Activated CD8-positive, alpha-beta memory T cell treated with anti-CD3 and anti-CD28 coated beads, Interleukin-2, amount 50 U/mL, for 24 hours (primary cell): Measurements from ENCODE around the gene BRAF.
"Not testable (repeated sequence)": the region's sequence is repeated elsewhere in the genome, so short reads cannot be mapped to it uniquely, and the experiment has no call there.

Experiments used
- DNase-seq: peaks from one replicate; pipeline ENCODE4 v3.0.0-alpha.2; 2020; ENCODE audit errors: extremely low read depth

The BRAF gene

DNA sequence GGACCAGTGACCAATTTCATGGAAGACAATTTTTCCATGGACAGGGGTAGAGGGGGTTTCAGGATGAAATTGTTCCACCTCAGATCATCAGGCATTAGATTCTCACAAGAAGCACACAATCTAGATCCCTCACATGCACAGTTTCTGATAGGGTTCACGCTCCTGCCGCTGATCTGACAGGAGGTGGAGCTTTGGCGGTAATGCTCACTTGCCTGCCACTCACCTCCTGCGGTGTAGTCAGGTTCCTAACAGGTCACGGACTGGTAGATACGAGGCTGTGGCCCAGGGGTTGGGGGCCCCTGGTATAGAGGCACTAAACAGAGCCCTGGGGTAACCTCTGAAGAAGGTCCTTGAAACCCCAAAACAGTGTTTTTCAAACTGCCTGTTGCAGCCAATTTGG is 6.5 kb downstream of the BRAF start:
- no peak for DNase-seq

GRCh38 chr7:140917258-140917657 is 7.5 kb downstream of the BRAF start:
- no peak for DNase-seq

DNA sequence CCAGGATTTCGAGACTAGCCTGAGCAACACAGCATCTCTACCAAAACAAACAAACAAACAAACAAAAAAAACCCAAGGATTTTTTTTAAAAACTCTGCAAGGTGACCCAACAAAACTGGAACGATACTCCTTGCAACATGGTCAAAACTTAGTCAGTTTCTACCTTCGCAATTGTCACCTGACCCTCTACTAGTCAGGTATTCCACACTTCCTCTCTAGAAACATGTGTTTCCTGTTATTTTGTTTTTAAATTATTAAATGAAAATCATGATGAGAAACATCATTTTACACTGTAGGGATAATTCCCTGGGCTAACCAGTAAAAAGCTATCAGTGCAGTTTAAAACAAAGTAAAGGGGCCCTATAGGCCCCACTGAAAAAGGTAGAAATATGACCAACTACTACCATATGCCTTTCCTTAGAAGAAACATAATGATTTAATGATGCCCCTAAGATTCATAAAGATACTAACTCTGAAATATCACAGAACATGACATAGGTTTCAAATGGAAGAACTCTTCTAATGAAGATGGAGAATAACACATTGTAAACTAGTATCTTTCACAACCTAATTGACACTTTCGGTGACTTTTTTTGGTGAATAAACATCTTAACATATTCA is 8.7 kb downstream of the BRAF start:
- no peak for DNase-seq

DNA sequence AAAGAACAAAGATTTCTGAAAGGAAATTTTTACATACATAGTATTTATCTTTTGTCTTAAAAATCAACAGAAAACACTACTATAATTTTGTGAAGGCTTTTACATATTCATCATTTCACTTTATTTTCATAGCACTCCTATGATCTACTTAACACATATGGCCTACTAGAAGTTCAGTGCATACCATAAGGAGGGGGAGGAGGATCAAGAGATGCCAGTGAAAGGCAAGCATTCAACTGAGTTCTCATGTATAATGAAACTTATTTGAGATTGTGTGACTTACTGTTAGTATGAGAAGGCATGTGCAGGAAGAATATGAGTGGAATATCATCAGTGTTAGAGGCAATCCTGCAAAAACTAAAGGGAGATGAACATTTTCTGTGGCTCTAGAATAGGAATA is 10.6 kb downstream of the BRAF start:
- no peak for DNase-seq

DNA sequence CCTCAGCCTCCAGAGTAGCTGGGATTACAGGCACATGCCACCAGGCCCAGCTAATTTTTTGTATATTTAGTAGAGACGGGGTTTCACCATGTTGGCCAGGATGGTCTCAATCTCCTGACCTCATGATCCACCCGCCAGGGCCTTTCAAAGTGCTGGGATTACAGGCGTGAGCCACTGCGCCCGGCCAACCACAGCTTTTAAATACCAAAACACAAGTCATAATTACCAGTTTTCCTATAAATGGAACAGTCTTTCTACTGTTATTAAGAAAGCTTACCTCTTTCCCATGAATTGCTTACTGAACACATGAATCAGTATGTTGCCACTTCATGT is 11.2 kb downstream of the BRAF start:
- DNase-seq = not testable (repeated sequence)

GRCh38 chr7:140911746-140912145 is 13.0 kb downstream of the BRAF start:
- DNase-seq = no peak

DNA sequence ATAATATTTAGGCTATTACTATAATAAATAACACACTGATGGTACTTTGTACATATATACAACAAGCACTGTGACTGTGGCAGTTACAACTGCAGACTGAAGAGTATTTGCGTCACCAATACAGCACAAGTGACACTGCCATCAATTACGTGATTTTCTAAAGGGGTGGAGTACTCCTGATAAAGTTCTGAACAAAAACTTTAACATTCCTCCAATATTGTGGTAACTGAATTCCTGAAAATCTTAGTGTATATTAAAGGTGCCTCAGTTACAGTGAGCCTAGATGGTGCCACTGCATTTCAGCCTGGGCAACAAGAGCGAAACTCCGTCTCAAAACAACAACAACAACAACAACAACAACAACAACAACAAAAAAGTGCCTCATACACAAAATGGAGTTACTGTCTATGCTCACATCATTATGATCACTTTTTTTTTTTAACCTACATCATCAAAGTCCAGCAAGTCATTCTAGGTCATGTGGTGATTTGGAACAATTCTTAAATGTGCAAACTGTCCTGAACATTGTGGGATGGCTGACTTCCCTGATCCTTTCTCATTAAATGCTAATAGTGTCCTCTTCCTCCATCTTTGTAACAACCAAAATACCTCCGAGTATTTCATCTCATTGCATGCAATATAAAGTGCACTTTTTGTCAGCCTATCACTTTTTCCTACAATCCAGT is 15.1 kb downstream of the BRAF start:
- DNase-seq = no peak

GRCh38 chr7:140908361-140908760 is 16.4 kb downstream of the BRAF start:
- DNase-seq = no peak

- no peak for DNase-seq
These were observed 20.8 kb downstream of the BRAF start for GRCh38 chr7:140903741-140904480.

GRCh38 chr7:140902303-140902953 is 22.3 kb downstream of the BRAF start:
- DNase-seq = no peak

DNA sequence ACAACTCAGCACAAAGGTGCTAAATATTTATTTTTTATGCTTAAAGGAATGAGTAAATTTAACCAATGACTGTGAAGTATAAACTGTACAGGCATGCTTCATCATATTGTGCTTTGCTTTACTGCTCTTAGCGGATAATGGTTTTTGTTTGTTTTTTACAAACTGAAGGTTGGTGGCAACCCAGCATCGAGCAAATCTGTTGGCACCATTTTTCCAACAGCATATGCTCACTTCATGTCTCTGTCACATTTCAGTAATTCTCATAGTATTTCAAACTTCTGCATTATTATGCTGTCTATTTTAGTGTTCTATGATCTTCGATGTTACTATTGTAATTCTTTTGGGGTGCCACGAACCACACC is 22.8 kb downstream of the BRAF start:
- no peak for DNase-seq

DNA sequence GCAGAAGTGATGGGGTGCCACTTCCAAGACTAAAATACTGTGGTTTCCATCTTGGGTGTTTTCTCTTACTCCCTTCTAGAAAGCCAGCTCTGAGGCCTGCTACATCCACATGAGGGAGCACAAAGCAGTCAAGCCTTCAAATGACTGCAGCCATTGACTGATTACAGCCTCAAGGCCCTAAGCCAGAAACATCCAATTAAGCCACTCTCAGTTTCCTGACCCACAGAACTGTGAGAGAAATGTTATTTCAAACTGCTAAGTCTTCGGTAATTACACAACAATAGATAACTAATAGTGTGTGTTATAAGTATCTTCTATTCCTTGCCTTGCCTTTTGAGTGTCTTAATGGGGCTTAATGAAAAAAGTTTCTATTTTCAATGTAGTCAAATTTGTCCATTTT is 24.8 kb downstream of the BRAF start:
- DNase-seq = no peak

DNA sequence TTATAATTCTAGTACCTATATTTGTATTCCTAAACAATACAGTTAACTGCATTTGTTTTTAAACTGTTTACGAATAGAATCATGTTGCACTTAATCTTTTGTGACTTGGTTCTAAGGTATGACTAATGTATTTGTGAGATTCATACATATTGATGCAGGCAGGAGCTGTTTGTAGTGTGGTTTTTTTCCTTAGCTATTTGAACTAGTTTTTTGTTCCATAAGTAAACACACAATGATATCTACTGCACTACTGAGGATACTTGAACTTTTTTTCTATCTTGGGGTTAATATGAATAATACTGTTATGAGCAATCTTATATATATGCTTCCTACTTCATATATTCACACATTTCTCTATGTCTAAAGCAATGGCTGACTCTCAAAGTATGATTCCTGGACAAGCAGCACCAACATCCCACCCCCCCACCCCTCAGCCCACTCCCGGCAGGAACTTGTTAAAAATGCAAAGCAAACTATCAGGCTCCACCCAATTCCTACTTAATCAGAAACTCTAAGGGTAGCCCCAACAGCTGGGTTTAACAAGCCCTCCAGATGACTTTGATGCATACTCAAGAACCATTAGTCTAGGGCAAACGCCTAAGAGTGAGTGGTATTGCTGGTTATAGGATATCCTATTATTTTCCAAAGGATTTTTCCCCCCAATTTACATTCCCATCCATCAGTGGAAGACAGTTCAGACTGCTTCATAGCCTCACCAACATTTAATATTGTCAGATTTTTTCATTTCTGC is 25.8 kb downstream of the BRAF start:
- DNase-seq = no peak

- no peak for DNase-seq
These were observed 27.7 kb downstream of the BRAF start for GRCh38 chr7:140896996-140897395.

GRCh38 chr7:140889645-140890044 is 35.1 kb downstream of the BRAF start:
- no peak for DNase-seq

DNA sequence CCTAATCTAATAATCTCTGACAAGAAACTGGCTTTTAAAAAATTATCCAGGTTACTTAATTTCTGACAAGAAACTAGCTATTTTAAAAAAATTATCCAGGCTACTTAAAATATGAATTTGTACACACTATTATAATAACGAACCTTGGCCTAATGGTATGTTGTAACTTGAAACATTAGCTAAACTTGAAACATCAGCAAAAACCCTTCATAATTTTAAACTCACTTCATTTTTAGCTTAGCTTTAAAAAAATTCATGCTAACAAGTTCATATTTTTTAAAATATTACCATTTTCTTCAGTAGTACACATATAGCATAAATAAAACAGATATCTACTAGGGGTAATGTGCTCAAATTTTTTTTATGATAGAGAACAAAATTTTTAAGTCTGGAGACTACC is 35.6 kb downstream of the BRAF start:
- DNase-seq = no peak

GRCh38 chr7:140888087-140888486 is 36.6 kb downstream of the BRAF start:
- no peak for DNase-seq

- DNase-seq = no peak
These were observed 38.9 kb downstream of the BRAF start for GRCh38 chr7:140885735-140886334.

GRCh38 chr7:140883378-140883777 is 41.4 kb downstream of the BRAF start:
- no peak for DNase-seq

DNA sequence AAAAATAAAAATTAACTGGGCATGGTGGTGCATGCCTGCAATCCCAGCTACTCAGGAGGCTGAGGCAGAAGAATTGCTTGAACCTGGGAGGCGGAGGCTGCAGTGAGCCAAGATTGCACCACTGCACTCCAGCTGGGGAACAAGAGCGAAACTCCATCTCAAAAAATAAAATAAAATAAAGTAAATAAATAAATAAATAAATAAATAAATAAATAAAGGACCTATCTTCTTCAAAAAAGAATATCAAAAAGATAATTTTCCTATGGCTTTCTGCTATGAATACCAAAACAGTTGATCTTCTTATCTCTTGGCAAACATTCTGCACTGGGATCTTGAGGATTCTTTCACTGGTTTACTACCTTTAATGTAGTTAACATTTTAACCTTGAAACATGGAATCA is 41.9 kb downstream of the BRAF start:
- DNase-seq = not testable (repeated sequence)

DNA sequence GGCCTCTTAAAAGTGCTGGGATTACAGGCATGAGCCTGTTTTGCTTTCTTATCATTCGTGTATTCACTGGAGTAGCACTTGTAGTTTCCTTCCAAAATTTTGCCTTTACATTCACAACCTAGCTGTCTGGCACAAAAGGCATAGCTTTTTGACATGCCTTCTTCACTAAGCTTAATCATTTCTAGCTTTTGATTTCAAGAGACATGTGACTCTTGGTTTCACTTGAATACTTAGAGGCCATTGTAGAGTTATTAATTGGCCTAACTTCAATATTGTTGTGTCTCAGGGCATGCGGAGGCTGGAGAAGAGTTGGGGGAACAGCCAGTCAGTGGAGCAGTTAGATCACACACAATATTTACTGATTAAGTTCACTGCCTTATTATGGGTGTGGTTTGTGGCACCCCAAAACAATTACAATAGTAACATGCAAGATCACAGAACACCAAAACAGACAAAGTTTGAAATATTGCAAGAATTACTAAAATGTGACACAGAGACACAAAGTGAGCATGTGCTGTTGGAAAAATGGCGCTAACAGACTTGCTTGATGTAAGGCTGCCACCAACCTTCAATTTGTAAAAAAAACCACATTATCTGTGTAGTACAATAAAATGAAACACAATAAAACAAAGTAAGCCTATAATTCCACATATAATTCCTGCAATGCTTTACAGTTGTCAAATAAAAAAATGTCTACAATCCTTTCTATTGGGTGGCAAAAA is 43.1 kb downstream of the BRAF start:
- DNase-seq = no peak
